ENCODE results near the gene BICD1.

DNA sequence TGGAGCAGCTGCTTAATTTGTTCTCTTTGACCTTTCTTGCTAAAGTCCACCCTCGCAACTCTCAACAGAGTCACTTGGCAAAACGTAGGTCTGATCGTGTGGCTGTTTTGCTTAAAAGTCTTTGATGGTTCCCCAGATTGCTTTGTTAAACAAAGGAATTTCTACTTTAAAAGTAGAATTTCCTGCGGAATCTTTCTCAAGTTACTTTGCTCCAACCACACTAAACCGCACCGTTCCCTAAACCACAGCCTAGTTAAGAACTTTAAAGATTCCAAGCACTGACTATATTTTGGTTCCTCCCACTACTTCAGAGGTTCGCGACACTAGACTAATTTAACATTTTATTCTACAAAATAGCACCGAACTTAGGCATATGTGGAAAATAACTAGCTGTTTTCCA is 177.9 kb downstream of the BICD1 start:
- no peak for TF ChIP-seq ZNF274 (IDR thresholded peaks at IDR 0.05; ENCODE audit: low read depth, low read length)
- no peak for TF ChIP-seq YY1 (IDR thresholded peaks at IDR 0.05; ENCODE audit: insufficient read depth, insufficient read length)

Data from NT2/D1 (cell line).